Osteoblast (primary cell): ENCODE data around the gene CBFA2T3. TPM values are rescaled to one million over a fixed set of nuclear protein-coding genes. Genes with fewer than 3 reads are reported as not detected.

Experiments used
- DNase-seq: peaks from one replicate; pipeline ENCODE4 v3.0.0; 2011; ENCODE audit warnings: low spot score, mixed read lengths; ENCODE audit not compliant: insufficient read length; ENCODE audit errors: missing footprints
- H2AFZ ChIP-seq: 2 replicates; pipeline ENCODE4 v1.6.0; 2011; ENCODE audit warnings: mild to moderate bottlenecking, low read length
- H3K27ac ChIP-seq: 2 replicates; pipeline ENCODE4 v1.5.1; 2011; ENCODE audit warnings: mild to moderate bottlenecking, low read depth, low read length, moderate library complexity
- H3K27me3 ChIP-seq: 2 replicates; pipeline ENCODE4 v1.6.0; 2012; ENCODE audit warnings: mild to moderate bottlenecking, control low read depth, inconsistent platforms, low read length, moderate library complexity; ENCODE audit not compliant: insufficient read depth
- H3K36me3 ChIP-seq: 2 replicates; pipeline ENCODE4 v1.5.1; 2011; ENCODE audit warnings: mild to moderate bottlenecking, low read length, control low read depth, moderate library complexity; ENCODE audit not compliant: insufficient read depth
- H3K4me1 ChIP-seq: 2 replicates; pipeline ENCODE4 v1.5.1; 2011; ENCODE audit warnings: mild to moderate bottlenecking, low read length, control low read depth, moderate library complexity; ENCODE audit not compliant: insufficient read depth
- H3K4me2 ChIP-seq: 2 replicates; pipeline ENCODE4 v1.6.0; 2011; ENCODE audit warnings: mild to moderate bottlenecking, low read length; ENCODE audit not compliant: insufficient read depth
- H3K4me3 ChIP-seq: fragments of 200-600 bp; sonication (generic); 3 replicates; pipeline ENCODE4 v1.5.1; 2012; ENCODE audit warnings: mild to moderate bottlenecking, low read length, inconsistent platforms; ENCODE audit not compliant: insufficient read depth
- H3K79me2 ChIP-seq: 2 replicates; pipeline ENCODE4 v1.6.0; 2012; ENCODE audit warnings: mild to moderate bottlenecking, low read length, control low read depth, inconsistent platforms; ENCODE audit not compliant: insufficient read depth
- H3K9me3 ChIP-seq: 2 replicates; pipeline ENCODE4 v1.5.1; 2011; ENCODE audit warnings: low read depth, low read length, control low read depth
- H4K20me1 ChIP-seq: 2 replicates; pipeline ENCODE4 v1.6.0; 2012; ENCODE audit warnings: mild to moderate bottlenecking, low read length, control low read depth; ENCODE audit not compliant: insufficient read depth
- CTCF ChIP-seq: IDR thresholded peaks from 2 replicates; pipeline ENCODE4 v1.5.1; 2011; ENCODE audit warnings: mild to moderate bottlenecking, low read depth, low read length, moderate library complexity; ENCODE audit errors: extremely low read depth
- total RNA-seq: library from RNA; depleted of rRNA; stranded (reverse); fragments of >200 nt; gene quantifications from 2 replicates; pipeline ENCODE4 v1.2.3, GENCODE V29; 2012

CBFA2T3 gene
- total RNA-seq, 1 donor: not detected

GRCh38 chr16:88886420-88886844 is 90.6 kb downstream of the CBFA2T3 start:
- H3K4me2 ChIP-seq: no peak overlapping the region
- no peaks in the 10 kb centered on the region for H3K79me2 ChIP-seq
- no peak overlapping the region for H3K27ac ChIP-seq
- H3K36me3 ChIP-seq: no peaks in the 10 kb centered on the region
- TF ChIP-seq CTCF: no peak
- no peak overlapping the region for H3K4me3 ChIP-seq
- H3K27me3 ChIP-seq: peaks cover 1% of the 10 kb centered on the region
- no peaks in the 10 kb centered on the region for H3K9me3 ChIP-seq
- no peak overlapping the region for H2AFZ ChIP-seq
- H4K20me1 ChIP-seq: no peaks in the 10 kb centered on the region
- DNase-seq: no peak
- no peaks in the 10 kb centered on the region for H3K4me1 ChIP-seq

GRCh38 chr16:88885693-88886280 is 91.2 kb downstream of the CBFA2T3 start:
- no peak for DNase-seq
- no peak overlapping the region for H3K27ac ChIP-seq

GRCh38 chr16:88884569-88885271 is 92.3 kb downstream of the CBFA2T3 start:
- Histone ChIP-seq H3K4me2 (no peak overlapping the region), H3K4me1 (no peaks in the 10 kb centered on the region), H3K36me3 (no peaks in the 10 kb centered on the region), H3K27me3 (peaks cover 13% of the 10 kb centered on the region), H3K27ac (no peak overlapping the region), H2AFZ (no peak overlapping the region), H3K4me3 (no peak overlapping the region), H4K20me1 (no peaks in the 10 kb centered on the region), H3K79me2 (no peaks in the 10 kb centered on the region), H3K9me3 (no peaks in the 10 kb centered on the region)
- TF ChIP-seq CTCF: no peak
- no peak for DNase-seq

More at GRCh38 chr16:88885693-88886280, 91.2 kb downstream of the CBFA2T3 start:
- H3K27me3 ChIP-seq: peaks cover 7% of the 10 kb centered on the region
- H3K4me2 ChIP-seq: no peak overlapping the region
- H4K20me1 ChIP-seq: no peaks in the 10 kb centered on the region
- no peak overlapping the region for H3K4me3 ChIP-seq
- no peaks in the 10 kb centered on the region for H3K36me3 ChIP-seq
- H3K79me2 ChIP-seq: no peaks in the 10 kb centered on the region
- H3K4me1 ChIP-seq: no peaks in the 10 kb centered on the region
- TF ChIP-seq CTCF: no peak
- H3K9me3 ChIP-seq: no peaks in the 10 kb centered on the region
- H2AFZ ChIP-seq: no peak overlapping the region

GRCh38 chr16:88883946-88884345 is 93.1 kb downstream of the CBFA2T3 start:
- no peak for DNase-seq
- Histone ChIP-seq H3K79me2 (no peaks in the 10 kb centered on the region), H3K27me3 (peaks cover 13% of the 10 kb centered on the region), H4K20me1 (no peaks in the 10 kb centered on the region), H3K36me3 (no peaks in the 10 kb centered on the region), H3K27ac (no peak overlapping the region), H2AFZ (no peak overlapping the region), H3K4me3 (no peak overlapping the region), H3K9me3 (no peaks in the 10 kb centered on the region), H3K4me1 (no peaks in the 10 kb centered on the region), H3K4me2 (no peak overlapping the region)
- no peak for TF ChIP-seq CTCF
